RWPE2 (cell line): ENCODE data around the gene ABCA3.
A peak's percentile ranks its signal among the peaks of the same experiment; 100 is the strongest.
"Not testable (repeated sequence)": the region's sequence is repeated elsewhere in the genome, so short reads cannot be mapped to it uniquely, and the experiment has no call there.

Experiments
- ATAC-seq: fragments of 200-7000 bp; cut with Tn5 transposase; 3 replicates; pipeline ENCODE4 v1.9.1; 2021; ENCODE audit warnings: low read depth
- DNase-seq: peaks from one replicate; pipeline ENCODE4 v3.0.0-alpha.2; 2020; ENCODE audit warnings: low spot score
- H3K27ac ChIP-seq: fragments of 450-650 bp; 2 replicates; pipeline ENCODE4 v1.5.1; 2017; ENCODE audit warnings: mild to moderate bottlenecking; ENCODE audit not compliant: poor library complexity, severe bottlenecking
- H3K27me3 ChIP-seq: fragments of 250-450 bp; sonication (Bioruptor Pico); 2 replicates; pipeline ENCODE4 v1.5.1; 2021; ENCODE audit warnings: mild to moderate bottlenecking, moderate library complexity; ENCODE audit not compliant: insufficient read depth, poor library complexity, severe bottlenecking
- H3K36me3 ChIP-seq: fragments of 250-450 bp; sonication (Bioruptor Pico); 2 replicates; pipeline ENCODE4 v1.5.1; 2020; ENCODE audit warnings: low read depth, mild to moderate bottlenecking, moderate library complexity
- H3K4me1 ChIP-seq: fragments of 250-450 bp; sonication (Bioruptor Pico); 2 replicates; pipeline ENCODE4 v1.5.1; 2021; ENCODE audit warnings: mild to moderate bottlenecking, moderate library complexity; ENCODE audit not compliant: insufficient read depth, poor library complexity, severe bottlenecking
- H3K4me3 ChIP-seq: fragments of 250-450 bp; sonication (Bioruptor Pico); 2 replicates; pipeline ENCODE4 v1.5.1; 2021; ENCODE audit warnings: mild to moderate bottlenecking, moderate library complexity; ENCODE audit not compliant: severe bottlenecking
- H3K9me3 ChIP-seq: fragments of 250-450 bp; sonication (Bioruptor Pico); 2 replicates; pipeline ENCODE4 v1.5.1; 2021; ENCODE audit warnings: mild to moderate bottlenecking, moderate library complexity; ENCODE audit not compliant: severe bottlenecking
- CTCF ChIP-seq: fragments of 450-650 bp; IDR thresholded peaks from one replicate; pipeline ENCODE4 v1.5.1; 2017; ENCODE audit warnings: mild to moderate bottlenecking, moderate library complexity; ENCODE audit not compliant: poor library complexity, severe bottlenecking

The ABCA3 gene

DNA sequence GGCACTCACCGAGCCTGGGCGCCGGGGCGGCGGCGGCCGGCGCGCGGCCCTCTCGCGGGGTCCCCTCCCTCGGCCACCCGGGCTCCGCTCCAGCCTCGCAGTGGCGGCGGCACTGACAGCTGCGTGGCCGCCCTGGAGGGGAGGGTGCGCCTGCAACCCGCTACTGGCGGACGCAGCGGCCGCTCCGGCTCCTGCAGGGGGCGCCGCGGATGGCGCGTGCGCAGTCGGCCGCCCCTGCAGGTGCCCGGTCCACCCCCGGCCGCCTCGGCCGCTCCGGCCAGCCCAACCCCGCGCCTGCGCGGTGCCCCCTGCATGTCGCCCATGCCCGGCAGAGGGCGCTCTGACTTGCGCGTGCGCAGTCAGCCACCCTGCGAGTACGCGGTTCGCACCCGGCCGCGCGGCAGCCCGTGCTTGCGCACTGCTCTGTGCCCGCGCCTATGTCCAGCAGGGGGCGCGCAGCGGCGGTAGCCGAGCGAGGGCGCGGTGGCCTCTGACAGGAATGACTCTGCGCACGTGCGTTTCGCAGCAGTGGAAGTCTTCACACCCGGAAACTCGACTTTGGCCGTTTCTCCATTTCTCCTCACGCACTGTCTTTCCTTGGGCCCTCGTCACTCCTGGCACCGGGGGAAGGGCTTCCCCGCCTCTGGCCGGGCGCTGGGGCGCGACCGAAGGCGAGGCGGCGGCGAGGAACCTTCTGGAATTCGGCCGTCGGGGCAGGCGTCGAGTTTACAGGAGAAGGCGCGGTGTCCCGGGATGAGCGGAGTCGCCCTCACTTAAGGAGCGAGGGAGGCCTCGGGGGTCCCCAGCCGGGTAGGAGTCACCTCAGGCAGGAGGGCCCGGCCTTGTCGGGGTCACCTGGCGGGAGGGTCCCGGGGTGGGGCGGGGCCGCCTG, at the start of gene ABCA3:
Gene ABCA3, minus strand, starts transcription at position 165 of the 892 bp plus-strand sequence. CDS start 14,262 bp downstream, outside the sequence.
- TF ChIP-seq CTCF = peak; percentile 99
- peaks cover 20% of the 10 kb centered on the region for H3K27me3 ChIP-seq
- H3K4me3 ChIP-seq = peak within 1 kb of the TSS; percentile 44
- H3K9me3 ChIP-seq = no peaks in the 10 kb centered on the region
- H3K36me3 ChIP-seq = no peaks in the 10 kb centered on the region
- H3K4me1 ChIP-seq = peaks cover 3% of the 10 kb centered on the region
- DNase-seq (no peak), ATAC-seq (peak; percentile 83)
- H3K27ac ChIP-seq = no peak within 1 kb of the TSS

DNA sequence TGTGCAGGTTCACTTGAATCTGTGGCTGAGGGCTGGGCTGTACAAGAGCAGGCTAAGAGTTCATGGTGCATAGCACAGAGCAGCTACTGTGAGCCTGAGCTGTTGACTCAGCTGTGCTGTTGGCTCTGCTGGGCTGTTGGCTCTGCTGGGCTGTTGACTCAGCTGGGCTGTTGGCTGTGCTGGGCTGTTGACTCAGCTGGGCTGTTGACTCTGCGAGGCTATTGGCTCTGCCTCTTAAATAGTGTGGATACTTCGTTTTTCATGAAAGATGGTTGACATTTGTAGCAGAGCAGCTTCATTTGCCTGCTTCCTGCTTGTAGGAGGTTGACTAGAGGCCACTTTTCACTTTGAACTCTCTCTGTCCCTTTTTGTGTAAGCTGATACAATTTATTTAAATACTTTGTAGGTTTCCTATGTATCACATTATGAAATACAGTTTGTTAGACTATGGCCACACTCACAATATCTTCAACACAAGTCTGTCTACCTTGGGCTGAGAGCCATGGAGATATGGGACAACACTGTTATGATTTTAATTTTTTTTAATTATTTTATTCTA, 48.4 kb upstream of the ABCA3 start:
- Histone ChIP-seq H3K9me3 (no peaks in the 10 kb centered on the region), H3K27me3 (no peaks in the 10 kb centered on the region), H3K4me3 (no peak overlapping the region), H3K4me1 (no peaks in the 10 kb centered on the region), H3K27ac (no peak overlapping the region), H3K36me3 (no peaks in the 10 kb centered on the region)
- 0 out of 3 replicates have a peak, but pooled peaks have one; percentile 31 for ATAC-seq
- no peak for DNase-seq
- no peak for TF ChIP-seq CTCF

DNA sequence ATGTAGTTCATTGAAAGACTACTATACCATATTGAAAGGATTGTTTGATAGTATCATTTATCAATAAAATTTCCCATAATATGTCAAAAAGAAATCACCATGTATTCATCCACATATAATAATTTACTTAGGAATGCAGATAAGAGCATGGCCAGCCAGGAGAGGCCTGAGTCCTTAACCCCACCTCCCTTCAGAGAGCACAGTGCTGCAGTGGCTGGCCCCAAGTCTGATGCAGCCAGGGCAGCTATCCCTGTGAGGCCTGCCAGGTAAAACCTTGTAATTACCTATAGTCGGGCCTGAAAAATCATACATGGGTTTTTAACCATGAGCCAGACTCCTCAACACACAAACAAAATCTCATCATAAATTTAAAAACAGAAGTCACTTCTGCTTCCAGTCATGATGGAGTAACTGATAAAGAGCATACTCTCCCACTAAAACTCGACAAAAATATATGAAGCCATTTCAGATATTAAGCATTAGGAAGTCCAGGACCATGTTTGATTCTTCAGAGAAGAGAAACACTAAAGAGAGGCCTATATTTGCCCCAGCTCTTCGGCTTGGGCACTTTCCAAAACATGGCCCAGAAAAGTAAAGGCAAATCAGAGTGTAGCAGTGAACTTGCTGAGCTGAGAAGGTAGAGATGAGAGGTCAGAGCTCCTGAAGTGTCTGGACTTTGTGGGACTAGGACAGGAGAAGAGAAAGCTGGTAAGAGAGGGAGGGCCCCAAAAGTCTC, 47.8 kb upstream of the ABCA3 start:
- TF ChIP-seq CTCF = no peak
- no peaks in the 10 kb centered on the region for H3K36me3 ChIP-seq
- H3K4me3 ChIP-seq = no peak overlapping the region
- H3K27me3 ChIP-seq = no peaks in the 10 kb centered on the region
- DNase-seq (no peak), ATAC-seq (no peak)
- no peaks in the 10 kb centered on the region for H3K9me3 ChIP-seq
- no peaks in the 10 kb centered on the region for H3K4me1 ChIP-seq
- H3K27ac ChIP-seq = no peak overlapping the region

- no peak for ATAC-seq
- no peak for TF ChIP-seq CTCF
- H3K4me1 ChIP-seq = no peaks in the 10 kb centered on the region
- H3K4me3 ChIP-seq = no peak overlapping the region
- H3K27ac ChIP-seq = no peak overlapping the region
- H3K27me3 ChIP-seq = no peaks in the 10 kb centered on the region
- DNase-seq = no peak
- no peaks in the 10 kb centered on the region for H3K9me3 ChIP-seq
- no peaks in the 10 kb centered on the region for H3K36me3 ChIP-seq
Observed at GRCh38 chr16:2386990-2387389, 46.5 kb upstream of the ABCA3 start.

DNA sequence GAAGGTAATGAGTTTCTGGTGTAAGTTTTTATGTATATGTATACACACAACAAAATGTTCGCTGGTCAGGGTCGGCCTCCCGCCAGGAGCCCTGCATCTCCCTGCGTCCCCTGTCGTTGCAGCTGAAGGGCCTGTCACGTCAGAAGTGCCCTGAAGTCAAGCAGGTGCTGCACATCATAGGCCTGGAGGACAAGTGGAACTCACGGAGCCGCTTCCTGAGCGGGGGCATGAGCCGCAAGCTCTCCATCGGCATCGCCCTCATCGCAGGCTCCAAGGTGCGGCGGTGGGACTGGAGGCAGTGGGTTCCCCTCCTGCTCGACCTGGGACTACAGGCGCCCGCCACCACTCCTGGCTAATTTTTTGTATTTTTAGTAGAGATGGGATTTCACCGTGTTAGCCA, 45.5 kb upstream of the ABCA3 start:
- not testable (repeated sequence) for H3K27me3 ChIP-seq, H3K4me1 ChIP-seq, H3K4me3 ChIP-seq, ATAC-seq, DNase-seq, H3K27ac ChIP-seq, H3K36me3 ChIP-seq, H3K9me3 ChIP-seq
